Measurements from ENCODE around the gene BEST2.

The BEST2 gene

GRCh38 chr19:12715102-12715501 lies 36.5 kb upstream of the BEST2 start:
- TF ChIP-seq CTCF (IDR thresholded peaks at IDR 0.05; ENCODE audit: borderline replicate concordance, insufficient read depth, low read depth, low read length): no peak
- no peak overlapping the region for H3K4me3 ChIP-seq (ENCODE audit: low read depth, low read length)

- H3K4me3 ChIP-seq (ENCODE audit: low read depth, low read length): no peak overlapping the region
- no peak for TF ChIP-seq CTCF (IDR thresholded peaks at IDR 0.05; ENCODE audit: borderline replicate concordance, insufficient read depth, low read depth, low read length)
Observed at GRCh38 chr19:12715929-12716328, 35.7 kb upstream of the BEST2 start.

- H3K4me3 ChIP-seq (ENCODE audit: low read depth, low read length): no peak overlapping the region
- no peak for TF ChIP-seq CTCF (IDR thresholded peaks at IDR 0.05; ENCODE audit: borderline replicate concordance, insufficient read depth, low read depth, low read length)
Observed at GRCh38 chr19:12720296-12720695, 31.3 kb upstream of the BEST2 start.

GRCh38 chr19:12720851-12721655 lies 30.5 kb upstream of the BEST2 start:
- peak overlapping the region; percentile 72 for H3K4me3 ChIP-seq (ENCODE audit: low read depth, low read length)
- TF ChIP-seq CTCF (IDR thresholded peaks at IDR 0.05; ENCODE audit: borderline replicate concordance, insufficient read depth, low read depth, low read length): no peak

- no peak for TF ChIP-seq CTCF (IDR thresholded peaks at IDR 0.05; ENCODE audit: borderline replicate concordance, insufficient read depth, low read depth, low read length)
Observed at GRCh38 chr19:12721656-12722565, 29.7 kb upstream of the BEST2 start.

GRCh38 chr19:12722566-12723380 lies 28.8 kb upstream of the BEST2 start:
- TF ChIP-seq CTCF (IDR thresholded peaks at IDR 0.05; ENCODE audit: borderline replicate concordance, insufficient read depth, low read depth, low read length): no peak
- H3K4me3 ChIP-seq (ENCODE audit: low read depth, low read length): peak overlapping the region; percentile 72

More at GRCh38 chr19:12721656-12722565, 29.7 kb upstream of the BEST2 start:
- H3K4me3 ChIP-seq (ENCODE audit: low read depth, low read length): peak overlapping the region; percentile 72

All from GM12875 (cell line).